CD14-positive monocyte (primary cell): ENCODE data around the gene ZNF592. TPM values are rescaled to one million over a fixed set of nuclear protein-coding genes. Genes with fewer than 3 reads are reported as not detected.
A peak's percentile ranks its signal among the peaks of the same experiment; 100 is the strongest.

ENCODE experiments used
- DNase-seq, 3 donors: peaks; one replicate each; pipeline ENCODE4 v3.0.0-alpha.2; 2011 to 2022
- H2AFZ ChIP-seq: 2 replicates; pipeline ENCODE4 v1.6.0; 2012; ENCODE audit warnings: mild to moderate bottlenecking, low read depth, low read length, inconsistent platforms; ENCODE audit not compliant: insufficient read depth, poor library complexity, severe bottlenecking
- H3K27ac ChIP-seq, 2 donors: 1 replicate in 1 of 2; 2 replicates in 1 of 2; pipeline ENCODE4 v1.5.1; 2012 to 2013; ENCODE audit warnings: low read length in 2 of 2, control low read depth in 1 of 2, inconsistent platforms in 1 of 2, low read depth in 1 of 2, mild to moderate bottlenecking in 1 of 2
- H3K27me3 ChIP-seq, 2 donors: one replicate each; pipeline versions ENCODE4 v1.6.0 to v1.6.1; 2011 to 2013; ENCODE audit warnings: low read length in 2 of 2; ENCODE audit not compliant: control insufficient read depth in 2 of 2, insufficient read depth in 2 of 2
- H3K36me3 ChIP-seq, 2 donors: replicated peaks in 1 of 2; 1 replicate in 1 of 2; 2 replicates in 1 of 2; pipeline versions ENCODE4 v1.5.1 to v1.6.1; 2012 to 2013; ENCODE audit warnings: low read length in 2 of 2, control low read depth in 1 of 2, inconsistent platforms in 1 of 2, mild to moderate bottlenecking in 1 of 2; ENCODE audit not compliant: insufficient read depth in 2 of 2, control insufficient read depth in 1 of 2
- H3K4me1 ChIP-seq, 2 donors: 1 replicate in 1 of 2; 2 replicates in 1 of 2; pipeline versions ENCODE4 v1.5.1 to v1.6.1; 2012 to 2013; ENCODE audit warnings: low read length in 2 of 2, control low read depth in 1 of 2, inconsistent platforms in 1 of 2, mild to moderate bottlenecking in 1 of 2, moderate library complexity in 1 of 2; ENCODE audit not compliant: insufficient read depth in 2 of 2, control insufficient read depth in 1 of 2
- H3K4me2 ChIP-seq: replicated peaks from 2 replicates; pipeline ENCODE3; 2012; ENCODE audit warnings: low read length, moderate library complexity, mild to moderate bottlenecking; ENCODE audit not compliant: poor library complexity, severe bottlenecking; ENCODE audit errors: extremely low read depth
- H3K4me3 ChIP-seq, 3 experiments: fragments of 200-600 bp in 1 of 3; sonication (generic) in 1 of 3; replicated peaks in 1 of 3; 1 replicate in 2 of 3; 2 replicates in 1 of 3; pipeline ENCODE4 v1.5.1; 2011 to 2013; ENCODE audit warnings: low read length in 3 of 3, mild to moderate bottlenecking in 3 of 3, control low read depth in 2 of 3, low read depth in 2 of 3, inconsistent platforms in 1 of 3, moderate library complexity in 1 of 3
- H3K79me2 ChIP-seq: 2 replicates; pipeline ENCODE4 v1.6.0; 2012; ENCODE audit warnings: mild to moderate bottlenecking, control low read depth, inconsistent platforms, low read length, moderate library complexity; ENCODE audit not compliant: insufficient read depth
- H3K9ac ChIP-seq: 2 replicates; pipeline ENCODE4 v1.6.0; 2017; ENCODE audit warnings: low read length, mild to moderate bottlenecking; ENCODE audit not compliant: insufficient read depth, poor library complexity, severe bottlenecking
- H3K9me3 ChIP-seq, 2 donors: replicated peaks in 1 of 2; 1 replicate in 1 of 2; 2 replicates in 1 of 2; pipeline versions ENCODE4 v1.5.1 to v1.6.1; 2012 to 2013; ENCODE audit warnings: low read length in 2 of 2, control low read depth in 1 of 2; ENCODE audit not compliant: control insufficient read depth in 1 of 2, insufficient read depth in 1 of 2
- H4K20me1 ChIP-seq: 2 replicates; pipeline ENCODE4 v1.6.0; 2012; ENCODE audit warnings: mild to moderate bottlenecking, low read length, control low read depth, moderate library complexity; ENCODE audit not compliant: insufficient read depth
- H3K27ac Mint-ChIP-seq, 7 donors: one replicate each; pipeline ENCODE4 v1.8.0; 2020; ENCODE audit warnings: mild to moderate bottlenecking in 7 of 7, mixed read lengths in 7 of 7, moderate library complexity in 6 of 7, inconsistent platforms in 2 of 7
- H3K27me3 Mint-ChIP-seq, 3 donors: one replicate each; pipeline ENCODE4 v1.8.0; 2021 to 2022; ENCODE audit warnings: low read depth in 3 of 3, mild to moderate bottlenecking in 3 of 3, mixed read lengths in 3 of 3, moderate library complexity in 3 of 3, inconsistent platforms in 1 of 3
- H3K36me3 Mint-ChIP-seq, 2 donors: one replicate each; pipeline ENCODE4 v1.8.0; 2020; ENCODE audit warnings: mixed read lengths in 2 of 2, inconsistent platforms in 1 of 2, mild to moderate bottlenecking in 1 of 2
- H3K4me1 Mint-ChIP-seq: one replicate; pipeline ENCODE4 v1.8.0; 2020; ENCODE audit warnings: mild to moderate bottlenecking, mixed read lengths
- H3K4me3 Mint-ChIP-seq, 2 donors: one replicate each; pipeline ENCODE4 v1.8.0; 2020; ENCODE audit warnings: mild to moderate bottlenecking in 2 of 2, mixed read lengths in 2 of 2, moderate library complexity in 1 of 2
- H3K9me3 Mint-ChIP-seq, 7 donors: one replicate each; pipeline ENCODE4 v1.8.0; 2020 to 2022; ENCODE audit warnings: mixed read lengths in 7 of 7, mild to moderate bottlenecking in 6 of 7, moderate library complexity in 6 of 7, inconsistent platforms in 2 of 7
- CTCF ChIP-seq: fragments of 200-600 bp; IDR thresholded peaks from one replicate; pipeline ENCODE4 v1.8.0; 2022; ENCODE audit warnings: antibody characterized with exemption, mild to moderate bottlenecking
- WGBS: methylation state at CpG from one replicate; pipeline ENCODE4 v1.1.5; 2013; ENCODE audit warnings: missing lambda C conversion rate; ENCODE audit not compliant: insufficient coverage; 5-methylcytosine and 5-hydroxymethylcytosine counted together
- intact Hi-C, 2 donors: fragments of 100-400 bp; cut with micrococcal nuclease; formaldehyde crosslinking; loops; one replicate each; pipeline versions ENCODE4 v1.15.0 to v1.15.1; 2023
- polyA plus RNA-seq, 3 donors: library from polyadenylated mRNA; depleted of rRNA in 1 of 3; unstranded in 2 of 3; stranded (reverse) in 1 of 3; fragments of 300-500 nt in 2 of 3; fragments of >200 nt in 1 of 3; fragmentation: Illumina TruSeq in 2 of 3; gene quantifications; 1 replicate in 2 of 3; 2 replicates in 1 of 3; pipeline ENCODE4 v1.2.3, GENCODE V29; 2012 to 2021

The ZNF592 gene
- polyA plus RNA-seq, 3 donors: 2.8 to 43.6 (median 5.0) TPM

GRCh38 chr15:84714821-84715220 is 33.6 kb upstream of the ZNF592 start:
- peak in 2 of 3 donors; percentile 8 to 26 for DNase-seq
- peaks cover 93% of the 10 kb centered on the region for H3K79me2 ChIP-seq
- H3K27ac ChIP-seq: peak overlapping the region in 1 of 2 donors; percentile 93
- H3K4me1 Mint-ChIP-seq: peaks cover 44% of the 10 kb centered on the region
- H4K20me1 ChIP-seq: peaks cover 43% of the 10 kb centered on the region
- peak overlapping the region; percentile 86 to 100 (median 99) for H3K27ac Mint-ChIP-seq
- peaks cover 5 to 28% of the 10 kb centered on the region in 2 donors for H3K36me3 Mint-ChIP-seq
- peaks cover 0 to 4% (median 0%) of the 10 kb centered on the region in 7 donors for H3K9me3 Mint-ChIP-seq
- H3K27me3 Mint-ChIP-seq: peaks cover 0 to 2% (median 0%) of the 10 kb centered on the region in 3 donors
- no peaks in the 10 kb centered on the region for H3K27me3 ChIP-seq
- peak overlapping the region; percentile 90 for H3K4me2 ChIP-seq
- no peaks in the 10 kb centered on the region for H3K9me3 ChIP-seq
- H3K4me3 Mint-ChIP-seq: peak overlapping the region; percentile 98 to 100
- H3K9ac ChIP-seq: peak overlapping the region; percentile 84
- intact Hi-C loops: loop anchor here in 1 of 2 donors (10.0 kb wide), 2 partner anchors 60 to 270 kb away; partner anchors contain the start of genes NMB, PDE8A and WDR73
- H3K4me1 ChIP-seq: peaks cover 35 to 50% of the 10 kb centered on the region in 2 donors
- no peak overlapping the region for H2AFZ ChIP-seq
- H3K36me3 ChIP-seq: peaks cover 17 to 19% of the 10 kb centered on the region in 2 donors
- H3K4me3 ChIP-seq: peak overlapping the region; percentile 73 to 100 (median 99)
- WGBS: no CpG with 5 or more reads among the region's 3 CpGs
- no peak for TF ChIP-seq CTCF

GRCh38 chr15:84715441-84716035 is 32.9 kb upstream of the ZNF592 start:
- Histone ChIP-seq H3K4me3 (peak overlapping the region; percentile 73 to 100 (median 99)), H3K27me3 (no peaks in the 10 kb centered on the region), H3K27ac (peak overlapping the region; percentile 93), H3K36me3 (peaks cover 14 to 16% of the 10 kb centered on the region in 2 donors), H3K4me2 (peak overlapping the region; percentile 90), H3K79me2 (peaks cover 90% of the 10 kb centered on the region), H3K4me1 (peaks cover 42 to 57% of the 10 kb centered on the region in 2 donors), H3K9ac (peak overlapping the region; percentile 84), H4K20me1 (peaks cover 43% of the 10 kb centered on the region), H3K9me3 (no peaks in the 10 kb centered on the region), H2AFZ (peak overlapping the region; percentile 86)
- Mint-ChIP-seq H3K9me3 (peaks cover 0 to 4% (median 0%) of the 10 kb centered on the region in 7 donors), H3K4me1 (peaks cover 49% of the 10 kb centered on the region), H3K27ac (peak overlapping the region; percentile 86 to 100 (median 99)), H3K4me3 (peak overlapping the region; percentile 98 to 100), H3K36me3 (peaks cover 5 to 22% of the 10 kb centered on the region in 2 donors), H3K27me3 (peaks cover 0 to 2% (median 0%) of the 10 kb centered on the region in 3 donors)
- intact Hi-C loops: loop anchor here (1.0 to 10.0 kb wide), 5 partner anchors 19 to 269 kb away; partner anchors contain the start of genes ZNF592 (in 2 of the 2), NMB (in 1 of the 2), PDE8A (in 1 of the 2) and WDR73 (in 1 of the 2)
- DNase-seq: peak in 1 of 3 donors; percentile 13
- TF ChIP-seq CTCF: no peak
- under 1% methylated on average over 30 of the region's 36 CpGs for WGBS
